H9 (cell line): Measurements from ENCODE around the gene DCUN1D5. TPM values are rescaled to one million over a fixed set of nuclear protein-coding genes. Genes with fewer than 3 reads are reported as not detected.

ENCODE experiments used
- DNase-seq: peaks from one replicate; pipeline ENCODE4 v3.0.0-alpha.2; 2017
- H2AFZ ChIP-seq: one replicate; pipeline ENCODE4 v1.6.1; 2013; ENCODE audit warnings: mild to moderate bottlenecking, low read length, control low read depth, moderate library complexity
- H2AK5ac ChIP-seq: 2 replicates; pipeline ENCODE4 v1.6.1; 2013; ENCODE audit warnings: low read length, control low read depth, mixed read lengths; ENCODE audit not compliant: insufficient read length
- H2BK120ac ChIP-seq: one replicate; pipeline ENCODE4 v1.6.1; 2013; ENCODE audit warnings: low read depth, mild to moderate bottlenecking, low read length, control low read depth, inconsistent platforms; ENCODE audit not compliant: poor library complexity, severe bottlenecking
- H2BK12ac ChIP-seq: 2 replicates; pipeline ENCODE4 v1.6.1; 2013; ENCODE audit warnings: low read length, control low read depth, mixed read lengths, low read depth; ENCODE audit not compliant: insufficient read length
- H2BK15ac ChIP-seq: 2 replicates; pipeline ENCODE4 v1.6.1; 2013; ENCODE audit warnings: low read depth, low read length, control low read depth
- H2BK20ac ChIP-seq: one replicate; pipeline ENCODE4 v1.6.1; 2013; ENCODE audit warnings: low read depth, mild to moderate bottlenecking, low read length, control low read depth, inconsistent platforms; ENCODE audit not compliant: poor library complexity, severe bottlenecking
- H2BK5ac ChIP-seq: 2 replicates; pipeline ENCODE4 v1.6.1; 2013; ENCODE audit warnings: low read length, control low read depth, mixed read lengths; ENCODE audit not compliant: insufficient read length
- H3K14ac ChIP-seq: 2 replicates; pipeline ENCODE4 v1.6.1; 2013; ENCODE audit warnings: low read length, control low read depth; ENCODE audit not compliant: insufficient read depth
- H3K18ac ChIP-seq: 2 replicates; pipeline ENCODE4 v1.6.1; 2013; ENCODE audit warnings: low read depth, mild to moderate bottlenecking, mixed read lengths, low read length, control low read depth; ENCODE audit not compliant: insufficient read length
- H3K23ac ChIP-seq: 2 replicates; pipeline ENCODE4 v1.6.1; 2013; ENCODE audit warnings: low read length, control low read depth, mixed read lengths, low read depth; ENCODE audit not compliant: insufficient read length
- H3K23me2 ChIP-seq: 2 replicates; pipeline ENCODE4 v1.6.1; 2013; ENCODE audit warnings: low read depth, mild to moderate bottlenecking, mixed read lengths, low read length, control low read depth; ENCODE audit not compliant: insufficient read length, poor library complexity, severe bottlenecking
- H3K27ac ChIP-seq: 2 replicates; pipeline ENCODE4 v1.5.1; 2013; ENCODE audit warnings: low read length, control low read depth, mixed read lengths, low read depth; ENCODE audit not compliant: insufficient read length
- H3K27me3 ChIP-seq: 2 replicates; pipeline ENCODE4 v1.6.1; 2013; ENCODE audit warnings: low read length, control low read depth, inconsistent platforms; ENCODE audit not compliant: insufficient read depth
- H3K4ac ChIP-seq: 2 replicates; pipeline ENCODE4 v1.6.1; 2013; ENCODE audit warnings: low read depth, mild to moderate bottlenecking, control low read depth, inconsistent platforms, low read length, moderate library complexity
- H3K4me1 ChIP-seq: 2 replicates; pipeline ENCODE4 v1.6.1; 2013; ENCODE audit warnings: low read length, control low read depth, inconsistent platforms; ENCODE audit not compliant: insufficient read depth
- H3K4me2 ChIP-seq: 2 replicates; pipeline ENCODE4 v1.6.1; 2013; ENCODE audit warnings: low read length, control low read depth, mixed read lengths; ENCODE audit not compliant: insufficient read length, insufficient read depth
- H3K56ac ChIP-seq: 2 replicates; pipeline ENCODE4 v1.6.1; 2013; ENCODE audit warnings: low read depth, mild to moderate bottlenecking, mixed read lengths, low read length, control low read depth; ENCODE audit not compliant: insufficient read length
- H3K79me1 ChIP-seq: 2 replicates; pipeline ENCODE4 v1.6.1; 2013; ENCODE audit warnings: low read depth, mild to moderate bottlenecking, moderate library complexity, low read length, control low read depth, inconsistent platforms; ENCODE audit not compliant: insufficient read depth, poor library complexity, severe bottlenecking
- H3K79me2 ChIP-seq: 2 replicates; pipeline ENCODE4 v1.6.1; 2013; ENCODE audit warnings: low read length, control low read depth, inconsistent platforms; ENCODE audit not compliant: insufficient read depth
- H3K9ac ChIP-seq: 2 replicates; pipeline ENCODE4 v1.6.1; 2013; ENCODE audit warnings: low read length, control low read depth, mixed read lengths; ENCODE audit not compliant: insufficient read length; ENCODE audit errors: extremely low read depth
- H3K9me3 ChIP-seq: one replicate; pipeline ENCODE4 v1.6.1; 2013; ENCODE audit warnings: low read depth, low read length, inconsistent platforms; ENCODE audit not compliant: control insufficient read depth
- H3T11ph ChIP-seq: one replicate; pipeline ENCODE4 v1.6.1; 2013; ENCODE audit warnings: mild to moderate bottlenecking, low read length, control low read depth, inconsistent platforms
- H4K20me1 ChIP-seq: one replicate; pipeline ENCODE4 v1.6.1; 2013; ENCODE audit not compliant: control insufficient read depth, insufficient read length, insufficient read depth
- H4K5ac ChIP-seq: 2 replicates; pipeline ENCODE4 v1.6.1; 2013; ENCODE audit warnings: low read depth, mild to moderate bottlenecking, mixed read lengths, low read length, control low read depth; ENCODE audit not compliant: insufficient read length
- H4K8ac ChIP-seq: replicated peaks from 2 replicates; pipeline ENCODE4 v1.6.1; 2013; ENCODE audit warnings: low read length, control low read depth, mixed read lengths, low read depth; ENCODE audit not compliant: insufficient read length
- H4K91ac ChIP-seq: 2 replicates; pipeline ENCODE4 v1.6.1; 2013; ENCODE audit warnings: low read depth, mild to moderate bottlenecking, moderate library complexity, mixed read lengths, low read length, control low read depth; ENCODE audit not compliant: insufficient read length
- H3K27ac Mint-ChIP-seq, 3 experiments: 2 replicates in 2 of 3; 3 replicates in 1 of 3; pipeline ENCODE4 v1.8.0; 2020 to 2021; ENCODE audit warnings: mixed read lengths in 3 of 3, mild to moderate bottlenecking in 1 of 3, moderate library complexity in 1 of 3
- H3K27me3 Mint-ChIP-seq: 2 replicates; pipeline ENCODE4 v1.8.0; 2021; ENCODE audit warnings: low read depth, mild to moderate bottlenecking, moderate library complexity, mixed read lengths
- H3K36me3 Mint-ChIP-seq, 3 experiments: 2 replicates in 2 of 3; 3 replicates in 1 of 3; pipeline ENCODE4 v1.8.0; 2020 to 2021; ENCODE audit warnings: low read depth in 3 of 3, mixed read lengths in 3 of 3; ENCODE audit not compliant: insufficient read depth in 1 of 3
- H3K4me1 Mint-ChIP-seq, 2 experiments: 2 replicates each; pipeline ENCODE4 v1.8.0; 2020; ENCODE audit warnings: mixed read lengths in 2 of 2
- H3K4me3 Mint-ChIP-seq, 2 experiments: 2 replicates in 1 of 2; 3 replicates in 1 of 2; pipeline ENCODE4 v1.8.0; 2020 to 2021; ENCODE audit warnings: mild to moderate bottlenecking in 2 of 2, mixed read lengths in 2 of 2, moderate library complexity in 1 of 2
- H3K9me3 Mint-ChIP-seq, 2 experiments: 2 replicates in 1 of 2; 3 replicates in 1 of 2; pipeline ENCODE4 v1.8.0; 2020; ENCODE audit warnings: mild to moderate bottlenecking in 2 of 2, mixed read lengths in 2 of 2, moderate library complexity in 1 of 2
- WGBS: extraction: QIAGEN DNeasy Blood & Tissue Kit; methylation state at CpG from one replicate; pipeline ENCODE4 v1.1.7; 2013; ENCODE audit warnings: missing lambda C conversion rate, low lambda C conversion rate, mixed read lengths; ENCODE audit not compliant: insufficient read length; ENCODE audit errors: extremely low coverage; 5-methylcytosine and 5-hydroxymethylcytosine counted together
- total RNA-seq: library from RNA; stranded (reverse); gene quantifications from 2 replicates; pipeline ENCODE4 v1.2.1, GENCODE V29; 2021
- TF ChIP-seq, protein P1 (sequence below): fragments of 200-600 bp; sonication (generic); conservative IDR thresholded peaks from 3 replicates; pipeline ENCODE4 v1.8.0; 2021; ENCODE audit warnings: antibody characterized with exemption, mild to moderate bottlenecking

The DCUN1D5 gene
- total RNA-seq, 1 experiment from 2014 or later: 86.7 TPM

- Histone ChIP-seq H3K9ac (no peak overlapping the region), H3K27ac (no peak overlapping the region), H4K20me1 (no peaks in the 10 kb centered on the region), H3K23ac (no peak overlapping the region), H4K5ac (no peak overlapping the region), H4K91ac (no peak overlapping the region), H2BK5ac (no peak overlapping the region), H3K23me2 (no peaks in the 10 kb centered on the region), H2BK12ac (no peak overlapping the region), H3T11ph (no peak overlapping the region), H3K4ac (no peak overlapping the region), H2BK15ac (no peak overlapping the region), H3K4me1 (no peaks in the 10 kb centered on the region), H3K4me2 (no peak overlapping the region), H3K79me1 (peaks cover 3% of the 10 kb centered on the region), H4K8ac (no peak overlapping the region), H2BK120ac (no peak overlapping the region), H2AFZ (no peak overlapping the region), H3K56ac (no peak overlapping the region), H3K14ac (no peak overlapping the region), H2AK5ac (no peak overlapping the region), H3K27me3 (no peaks in the 10 kb centered on the region), H3K18ac (no peak overlapping the region), H3K9me3 (no peaks in the 10 kb centered on the region), H3K79me2 (peaks cover 10% of the 10 kb centered on the region; the same call in 1 of the 2 replicates), H2BK20ac (no peak overlapping the region)
- Mint-ChIP-seq H3K4me3 (peak overlapping the region in 1 of 2 experiments; percentile 35; a peak in 2 of 5 replicates), H3K36me3 (peaks cover 29 to 52% (median 51%) of the 10 kb centered on the region in 3 experiments; a peak in 6 of 7 replicates), H3K27me3 (no peaks in the 10 kb centered on the region), H3K4me1 (peaks cover 18% of the 10 kb centered on the region in 2 experiments), H3K9me3 (no peaks in the 10 kb centered on the region), H3K27ac (peak overlapping the region; percentile 87 to 95 (median 93))
- no CpG with 5 or more reads among the region's 2 CpGs for WGBS
- no peak for DNase-seq
- TF ChIP-seq, protein P1, sequence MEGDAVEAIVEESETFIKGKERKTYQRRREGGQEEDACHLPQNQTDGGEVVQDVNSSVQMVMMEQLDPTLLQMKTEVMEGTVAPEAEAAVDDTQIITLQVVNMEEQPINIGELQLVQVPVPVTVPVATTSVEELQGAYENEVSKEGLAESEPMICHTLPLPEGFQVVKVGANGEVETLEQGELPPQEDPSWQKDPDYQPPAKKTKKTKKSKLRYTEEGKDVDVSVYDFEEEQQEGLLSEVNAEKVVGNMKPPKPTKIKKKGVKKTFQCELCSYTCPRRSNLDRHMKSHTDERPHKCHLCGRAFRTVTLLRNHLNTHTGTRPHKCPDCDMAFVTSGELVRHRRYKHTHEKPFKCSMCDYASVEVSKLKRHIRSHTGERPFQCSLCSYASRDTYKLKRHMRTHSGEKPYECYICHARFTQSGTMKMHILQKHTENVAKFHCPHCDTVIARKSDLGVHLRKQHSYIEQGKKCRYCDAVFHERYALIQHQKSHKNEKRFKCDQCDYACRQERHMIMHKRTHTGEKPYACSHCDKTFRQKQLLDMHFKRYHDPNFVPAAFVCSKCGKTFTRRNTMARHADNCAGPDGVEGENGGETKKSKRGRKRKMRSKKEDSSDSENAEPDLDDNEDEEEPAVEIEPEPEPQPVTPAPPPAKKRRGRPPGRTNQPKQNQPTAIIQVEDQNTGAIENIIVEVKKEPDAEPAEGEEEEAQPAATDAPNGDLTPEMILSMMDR: no peak
Measured at GRCh38 chr11:103069367-103069766, 22.6 kb downstream of the DCUN1D5 start.
